Esophagus muscularis mucosa (tissue), 4 donors: Measurements from ENCODE around the gene IL2RG.

Experiments used
- CTCF ChIP-seq, 3 experiments: fragments of 200-600 bp in 2 of 3; fragments of 450-650 bp in 1 of 3; sonication (generic) in 2 of 3; IDR thresholded peaks; one replicate each; pipeline ENCODE4 v1.5.1; 2017 to 2019; ENCODE audit warnings: antibody characterized with exemption in 3 of 3, mild to moderate bottlenecking in 2 of 3, moderate library complexity in 1 of 3
- EP300 ChIP-seq: sonication (generic); formaldehyde crosslinking; IDR thresholded peaks from one replicate; pipeline ENCODE4 v1.6.1; 2017; ENCODE audit warnings: antibody characterized with exemption
- POLR2A ChIP-seq: fragments of 450-650 bp; IDR thresholded peaks from one replicate; pipeline ENCODE4 v1.6.1; 2017; ENCODE audit warnings: antibody characterized with exemption, moderate library complexity, mild to moderate bottlenecking, low read depth
- POLR2AphosphoS5 ChIP-seq, 2 donors: sonication (generic); formaldehyde crosslinking; IDR thresholded peaks; one replicate each; pipeline ENCODE4 v1.6.1; 2017; ENCODE audit warnings: antibody characterized with exemption in 2 of 2

DNA sequence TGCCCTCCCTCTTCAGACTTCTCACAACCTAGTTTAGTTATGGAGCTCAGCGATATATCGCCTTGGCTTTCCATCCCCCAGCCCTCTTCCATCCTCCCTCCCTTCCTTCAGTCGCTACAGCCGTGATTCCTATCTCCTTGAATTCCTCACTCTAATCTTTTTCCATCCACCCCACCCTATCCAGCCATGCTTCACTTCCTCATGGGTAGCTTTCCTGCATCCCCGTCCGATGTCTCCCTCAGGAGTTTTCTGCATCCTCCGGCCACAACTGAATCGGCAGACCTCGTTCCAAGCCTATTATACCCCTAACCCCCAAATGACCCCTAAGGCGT, 43.7 kb downstream of the IL2RG start:
- TF ChIP-seq CTCF (IDR thresholded peaks at IDR 0.05) (no peak), POLR2A (no peak), EP300 (no peak), POLR2AphosphoS5 (IDR thresholded peaks at IDR 0.05) (no peak)
